Measurements from ENCODE around the gene SH3BP2.

The SH3BP2 gene

DNA sequence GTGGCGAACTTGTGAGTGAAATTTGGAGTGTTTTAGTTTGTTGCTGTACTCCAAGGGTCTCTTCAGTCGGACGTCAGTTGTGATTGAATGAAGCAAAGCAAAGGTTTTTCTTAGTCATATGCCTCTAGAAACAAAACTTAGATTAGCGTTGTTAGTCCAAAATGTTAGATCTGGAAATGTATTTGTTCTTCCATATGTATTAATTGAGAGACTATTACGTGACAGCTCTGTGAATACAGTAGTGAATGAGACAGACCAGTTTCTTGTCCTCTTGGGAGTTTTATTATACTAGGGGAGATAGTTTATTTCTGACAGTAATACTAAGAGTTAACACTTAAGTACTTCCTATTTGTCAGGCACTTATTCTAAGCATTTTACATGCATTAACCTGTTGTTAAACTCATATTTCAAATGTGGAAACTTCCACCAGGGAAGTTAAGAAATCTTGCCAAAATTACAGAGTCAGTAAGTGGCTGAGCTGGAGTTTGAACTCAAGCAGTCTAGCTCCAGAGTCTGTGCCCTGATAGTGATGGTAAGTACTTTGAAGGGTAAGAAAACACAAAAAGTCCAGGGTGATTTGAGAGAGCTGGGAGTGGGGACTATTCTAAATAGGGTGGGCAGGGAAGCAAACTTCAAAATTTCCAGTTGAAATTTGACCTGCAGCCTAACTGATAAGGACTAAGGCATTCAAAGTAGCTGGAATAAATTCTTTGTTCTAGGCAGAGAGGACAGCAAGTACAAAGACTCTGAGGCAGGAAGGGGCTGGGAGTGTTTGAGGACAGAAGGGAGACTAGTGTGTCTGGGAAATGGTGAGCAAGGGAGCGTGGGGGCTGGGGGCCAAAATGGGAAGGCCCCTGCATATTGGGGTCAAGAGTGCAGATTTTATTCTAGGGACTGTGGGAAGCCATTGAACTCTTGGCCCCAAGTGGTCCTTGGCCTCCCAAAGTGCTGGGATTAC lies 67.8 kb downstream of the SH3BP2 start:
- no peak for DNase-seq

DNA sequence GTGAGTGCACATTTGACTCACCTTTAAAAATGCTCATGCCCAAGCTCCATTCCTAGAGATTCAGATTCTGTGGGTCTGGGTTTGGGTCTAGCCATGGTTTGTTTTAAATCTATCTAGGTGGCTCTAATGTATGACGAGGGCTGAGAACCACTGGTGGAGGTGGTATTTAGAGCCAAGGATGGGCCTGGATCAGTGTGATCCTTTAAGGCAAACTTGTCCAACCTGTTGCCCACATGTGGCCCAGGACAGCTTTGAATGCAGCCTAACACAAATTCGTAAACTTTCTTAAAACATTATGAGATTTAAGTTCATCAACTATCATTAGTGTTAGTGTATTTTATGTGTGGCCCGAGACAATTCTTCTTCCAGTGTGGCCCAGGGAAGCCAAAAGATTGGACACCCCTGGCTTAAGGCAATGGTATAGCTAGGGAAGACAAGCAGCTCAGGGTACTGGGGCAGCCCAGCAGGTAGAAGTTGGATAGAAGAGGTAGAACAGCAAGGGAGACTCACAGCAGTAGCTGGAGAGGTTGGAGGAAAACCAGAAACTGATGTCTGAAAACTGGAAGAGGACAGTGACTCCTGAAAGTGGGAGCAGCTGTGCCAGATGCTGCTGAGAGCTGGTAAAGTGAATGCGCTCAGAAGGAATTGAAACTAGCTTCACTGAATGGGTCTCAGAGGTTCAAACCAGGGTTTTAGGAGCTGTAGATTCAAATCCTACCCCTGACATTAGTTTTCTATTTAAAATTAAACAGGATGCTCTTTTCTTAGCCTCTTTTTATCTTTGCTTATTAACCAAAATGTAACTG lies 68.9 kb downstream of the SH3BP2 start:
- no peak for DNase-seq

- no peak for DNase-seq
These were observed 69.6 kb downstream of the SH3BP2 start for GRCh38 chr4:2862528-2862927.

GRCh38 chr4:2863649-2864048 lies 70.8 kb downstream of the SH3BP2 start:
- DNase-seq: no peak

GRCh38 chr4:2865196-2865780 lies 72.4 kb downstream of the SH3BP2 start:
- DNase-seq: no peak

DNA sequence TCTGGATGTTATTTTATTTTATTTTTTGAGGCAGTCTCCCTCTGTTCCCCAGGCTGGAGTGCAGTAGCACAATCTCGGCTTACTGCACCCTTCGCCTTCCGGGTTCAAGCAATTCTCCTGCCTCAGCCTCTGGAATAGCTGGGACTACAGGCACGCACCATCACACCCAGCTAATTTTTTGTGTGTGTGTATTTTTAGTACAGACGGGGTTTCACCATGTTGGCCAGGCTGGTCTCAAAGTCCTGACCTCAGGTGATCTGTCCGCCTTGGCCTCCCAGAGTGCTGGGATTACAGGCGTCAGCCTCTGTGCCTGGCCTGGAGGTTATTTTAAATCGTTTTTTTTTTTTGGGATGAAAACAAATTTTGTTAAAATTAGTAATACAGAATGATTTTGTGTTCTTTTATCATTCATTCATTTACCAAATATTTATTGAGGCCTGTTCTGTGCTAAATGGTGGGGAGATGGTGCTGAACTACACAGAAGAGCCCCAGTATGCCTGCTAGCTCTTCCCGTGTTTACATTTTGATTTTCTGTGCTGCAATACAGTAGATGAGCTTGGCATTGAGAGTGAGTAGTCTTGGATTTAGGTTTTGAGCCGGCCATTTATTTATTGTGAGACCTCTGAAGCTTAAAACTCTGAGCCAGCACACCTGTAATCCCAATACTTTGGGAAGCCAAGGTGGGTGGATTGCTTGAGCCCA lies 73.4 kb downstream of the SH3BP2 start:
- DNase-seq: no peak

- no peak for DNase-seq
These were observed 74.0 kb downstream of the SH3BP2 start for GRCh38 chr4:2866891-2867290.

DNA sequence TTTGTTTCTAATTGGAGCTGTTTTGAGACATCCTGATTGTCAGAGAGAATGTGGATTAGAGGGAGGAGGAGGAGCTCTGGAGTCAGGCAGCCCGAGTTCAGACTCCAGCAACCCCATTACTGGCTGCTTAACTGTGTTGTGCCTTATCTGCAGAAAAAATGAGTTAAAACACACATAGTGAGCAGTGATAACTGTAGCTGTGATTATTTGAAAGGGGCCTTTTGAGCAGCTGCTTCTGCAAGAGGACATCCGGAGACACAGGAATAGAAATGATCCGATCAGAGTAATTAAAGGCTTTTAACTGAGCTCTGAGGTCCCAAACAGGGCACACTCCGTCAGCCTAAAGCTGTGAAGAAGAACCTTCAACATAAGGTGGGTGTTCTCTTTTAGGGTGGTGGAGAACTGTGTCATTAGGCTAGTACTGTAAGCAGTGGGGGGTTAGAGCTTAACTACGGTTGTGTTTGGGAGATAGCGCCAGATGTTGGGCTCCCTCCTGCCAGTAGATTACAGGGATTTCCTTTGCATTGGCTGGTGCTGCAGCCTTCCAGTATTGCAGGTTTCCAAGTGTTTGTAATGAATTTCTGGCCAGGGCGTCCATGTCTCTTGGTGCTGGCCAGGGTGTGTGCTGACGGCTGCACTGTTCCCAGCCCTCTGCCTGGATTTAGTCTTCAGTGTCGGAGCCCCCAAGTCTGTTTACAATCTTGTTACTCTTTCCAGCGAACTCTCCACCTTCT lies 75.0 kb downstream of the SH3BP2 start:
- no peak for DNase-seq

GRCh38 chr4:2868877-2869487 lies 76.1 kb downstream of the SH3BP2 start:
- no peak for DNase-seq

GRCh38 chr4:2869659-2870058 lies 76.8 kb downstream of the SH3BP2 start:
- no peak for DNase-seq

DNA sequence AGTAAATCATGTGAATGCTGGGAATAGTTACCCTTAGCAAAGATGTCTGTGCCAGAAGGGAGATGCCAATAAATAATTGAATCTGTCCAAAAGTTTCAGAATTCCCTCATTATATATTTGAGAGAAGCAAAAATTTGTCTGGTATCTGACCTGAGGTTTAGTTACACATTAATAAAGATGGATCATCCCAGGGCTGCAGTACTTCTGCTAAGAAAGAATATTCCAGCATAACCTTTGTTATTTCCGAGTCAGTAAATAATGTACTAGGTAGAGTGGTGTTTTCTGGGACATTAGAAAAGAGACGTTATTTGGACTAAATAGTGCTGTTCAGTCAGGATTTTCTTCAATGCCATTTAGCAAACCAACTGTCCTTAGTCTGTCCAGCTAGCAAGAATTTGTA lies 77.2 kb downstream of the SH3BP2 start:
- DNase-seq: no peak

DNA sequence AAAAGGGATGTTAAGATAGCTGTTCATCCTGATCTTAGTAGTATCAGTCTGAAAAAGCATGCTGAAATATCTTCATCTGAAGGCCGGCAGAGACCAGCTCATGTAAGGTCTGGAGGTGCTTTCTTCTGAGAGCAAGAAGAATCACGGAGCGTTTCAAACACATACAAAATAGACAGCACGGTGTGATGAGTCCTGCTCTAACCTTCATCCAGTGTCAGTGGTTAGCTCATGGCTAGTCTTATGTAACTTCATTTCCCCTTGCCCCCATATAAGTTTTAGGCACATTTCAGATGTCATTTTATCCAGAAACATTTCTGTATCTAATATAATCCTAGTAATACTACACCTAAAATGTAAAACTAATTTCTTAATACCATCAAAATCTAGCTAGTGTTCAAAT lies 78.6 kb downstream of the SH3BP2 start:
- no peak for DNase-seq

DNA sequence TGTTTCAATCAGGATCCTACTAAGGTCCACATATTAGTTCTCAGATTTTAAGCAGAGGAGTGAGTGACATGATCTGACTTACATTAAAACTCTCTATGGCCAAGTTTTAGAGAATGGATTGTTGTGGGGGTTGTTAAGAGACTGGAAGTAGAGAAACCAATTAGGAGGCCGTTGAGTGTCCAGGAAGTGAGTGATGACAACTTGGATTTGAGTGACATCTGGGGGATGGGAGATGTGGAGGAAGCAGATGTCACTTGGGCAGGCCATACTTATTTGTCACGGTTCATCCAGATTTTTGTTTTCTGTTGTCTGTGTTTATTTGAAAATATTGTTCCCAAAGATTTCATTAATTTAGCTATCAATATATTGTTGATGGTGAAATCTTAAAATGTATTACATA lies 79.0 kb downstream of the SH3BP2 start:
- DNase-seq: no peak

- DNase-seq: no peak
These were observed 80.4 kb downstream of the SH3BP2 start for GRCh38 chr4:2873329-2873728.

- no peak for DNase-seq
These were observed 82.0 kb downstream of the SH3BP2 start for GRCh38 chr4:2874861-2875260.

GRCh38 chr4:2875556-2875955 lies 82.7 kb downstream of the SH3BP2 start:
- no peak for DNase-seq

- DNase-seq: no peak
These were observed 85.5 kb downstream of the SH3BP2 start for GRCh38 chr4:2878346-2878745.

GRCh38 chr4:2879026-2879425 lies 86.1 kb downstream of the SH3BP2 start:
- DNase-seq: no peak

DNA sequence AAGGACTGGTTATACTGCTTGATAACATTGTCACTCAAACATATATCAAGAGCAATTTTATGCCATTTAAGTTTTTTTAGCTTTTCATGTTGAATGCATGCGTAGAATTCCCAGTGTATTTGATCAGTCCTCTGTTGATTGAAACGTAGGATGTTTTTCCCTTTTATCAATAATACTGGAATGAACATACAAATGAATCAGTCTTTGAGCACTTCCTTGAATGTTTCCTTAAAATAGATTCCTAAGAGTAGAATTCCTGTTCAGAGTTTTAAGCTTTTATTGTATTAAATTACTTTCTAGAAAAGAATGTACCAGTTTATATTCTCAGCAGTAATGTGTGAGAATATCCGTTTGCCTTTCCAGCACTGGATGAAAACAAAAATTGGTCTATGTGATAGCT lies 88.5 kb downstream of the SH3BP2 start:
- no peak for DNase-seq

- DNase-seq: no peak
These were observed 89.5 kb downstream of the SH3BP2 start for GRCh38 chr4:2882341-2882740.

GRCh38 chr4:2886161-2886560 lies 93.3 kb downstream of the SH3BP2 start:
- no peak for DNase-seq

GRCh38 chr4:2886622-2887021 lies 93.7 kb downstream of the SH3BP2 start:
- DNase-seq: no peak
